Smooth muscle cell of the brain vasculature (primary cell): ENCODE measurements around the gene APP.
"Not testable (repeated sequence)": the region's sequence is repeated elsewhere in the genome, so short reads cannot be mapped to it uniquely, and the experiment has no call there.

Source experiments
- DNase-seq: peaks from one replicate; pipeline ENCODE4 v3.0.0-alpha.2; 2012; ENCODE audit warnings: low read depth, low spot score

Gene APP

GRCh38 chr21:26023406-26023805 is 147.2 kb downstream of the APP start:
- not testable (repeated sequence) for DNase-seq

- DNase-seq, result not testable (repeated sequence)
Measured at GRCh38 chr21:26022598-26023337, 147.8 kb downstream of the APP start.

GRCh38 chr21:26020510-26020909 is 150.1 kb downstream of the APP start:
- DNase-seq, result no peak

- no peak for DNase-seq
Measured at GRCh38 chr21:26020081-26020480, 150.5 kb downstream of the APP start.

- DNase-seq, result no peak
Measured at GRCh38 chr21:26019236-26019635, 151.3 kb downstream of the APP start.

- no peak for DNase-seq
Measured at GRCh38 chr21:26013970-26014369, 156.6 kb downstream of the APP start.

- not testable (repeated sequence) for DNase-seq
Measured at GRCh38 chr21:26012482-26012881, 158.1 kb downstream of the APP start.

GRCh38 chr21:26011292-26011940 is 159.2 kb downstream of the APP start:
- no peak for DNase-seq

GRCh38 chr21:26007951-26008498 is 162.5 kb downstream of the APP start:
- no peak for DNase-seq

GRCh38 chr21:26005464-26005863 is 165.1 kb downstream of the APP start:
- no peak for DNase-seq

GRCh38 chr21:26003404-26003803 is 167.2 kb downstream of the APP start:
- no peak for DNase-seq

GRCh38 chr21:26001356-26001755 is 169.2 kb downstream of the APP start:
- no peak for DNase-seq

- no peak for DNase-seq
Measured at GRCh38 chr21:25999921-26000582, 170.5 kb downstream of the APP start.

GRCh38 chr21:25997788-25998611 is 172.6 kb downstream of the APP start:
- DNase-seq, result no peak

- DNase-seq, result no peak
Measured at GRCh38 chr21:25995278-25995677, 175.3 kb downstream of the APP start.

- DNase-seq, result no peak
Measured at GRCh38 chr21:25994758-25995163, 175.8 kb downstream of the APP start.

- DNase-seq, result no peak
Measured at GRCh38 chr21:25988738-25989137, 181.8 kb downstream of the APP start.

GRCh38 chr21:25987531-25987930 is 183.0 kb downstream of the APP start:
- DNase-seq, result no peak

GRCh38 chr21:25986928-25987327 is 183.6 kb downstream of the APP start:
- no peak for DNase-seq

GRCh38 chr21:25985990-25986389 is 184.6 kb downstream of the APP start:
- no peak for DNase-seq

- no peak for DNase-seq
Measured at GRCh38 chr21:25984538-25984937, 186.0 kb downstream of the APP start.

GRCh38 chr21:25983745-25984144 is 186.8 kb downstream of the APP start:
- DNase-seq, result no peak
